DOHH2 (cell line): Measurements from ENCODE around the gene TPRN.

ENCODE experiments used
- CTCF ChIP-seq: fragments of 200-600 bp; sonication (generic); IDR thresholded peaks from one replicate; pipeline ENCODE4 v1.5.1; 2014; ENCODE audit warnings: antibody characterized with exemption, mild to moderate bottlenecking, low read depth, low read length; ENCODE audit not compliant: poor library complexity, severe bottlenecking
- EZH2phosphoT487 ChIP-seq: fragments of 200-600 bp; sonication (generic); IDR thresholded peaks from 2 replicates; pipeline ENCODE4 v1.6.1; 2017; ENCODE audit warnings: borderline replicate concordance, mild to moderate bottlenecking, antibody characterized with exemption, low read length, moderate library complexity, mixed read lengths

GRCh38 chr9:137230705-137231371, 30.3 kb upstream of the TPRN start, which contains the start of gene SLC34A3:
- TF ChIP-seq CTCF (no peak), EZH2phosphoT487 (no peak)
